Keratinocyte (primary cell): ENCODE results near the gene SSTR5. TPM values are rescaled to one million over a fixed set of nuclear protein-coding genes. Genes with fewer than 3 reads are reported as not detected.

Source experiments
- DNase-seq: peaks from one replicate; pipeline ENCODE4 v3.0.0-alpha.2; 2011; ENCODE audit warnings: low read depth, missing footprints, low spot score
- FAIRE-seq: peaks from 2 replicates; lab custom pipeline; 2011; peaks lifted over from hg19 to GRCh38; lab: Jason Lieb, UNC
- H2AFZ ChIP-seq: 2 replicates; pipeline ENCODE4 v1.6.0; 2012; ENCODE audit warnings: low read length, control low read depth, inconsistent platforms; ENCODE audit not compliant: control insufficient read depth
- H3K27ac ChIP-seq: 2 replicates; pipeline ENCODE4 v1.5.1; 2011; ENCODE audit warnings: low read length; ENCODE audit not compliant: control insufficient read depth, insufficient read depth
- H3K27me3 ChIP-seq: 3 replicates; pipeline ENCODE4 v1.6.0; 2011; ENCODE audit warnings: low read length; ENCODE audit not compliant: control insufficient read depth, insufficient read depth; ENCODE audit errors: extremely low read depth
- H3K36me3 ChIP-seq, 2 experiments: 2 replicates in 1 of 2; 3 replicates in 1 of 2; pipeline ENCODE4 v1.5.1; 2011; ENCODE audit warnings: low read length in 2 of 2, mild to moderate bottlenecking in 1 of 2; ENCODE audit not compliant: control insufficient read depth in 2 of 2, insufficient read depth in 2 of 2; ENCODE audit errors: extremely low read depth in 1 of 2
- H3K4me1 ChIP-seq: 3 replicates; pipeline ENCODE4 v1.5.1; 2011; ENCODE audit warnings: low read length; ENCODE audit not compliant: control insufficient read depth, insufficient read depth; ENCODE audit errors: extremely low read depth
- H3K4me2 ChIP-seq: 3 replicates; pipeline ENCODE4 v1.6.0; 2011; ENCODE audit warnings: low read depth, low read length; ENCODE audit not compliant: control insufficient read depth, insufficient read depth; ENCODE audit errors: extremely low read depth
- H3K4me3 ChIP-seq, 3 experiments: fragments of 200-600 bp in 1 of 3; sonication (generic) in 1 of 3; 2 replicates in 2 of 3; 3 replicates in 1 of 3; pipeline ENCODE4 v1.5.1; 2011 to 2016; ENCODE audit warnings: low read length in 3 of 3, mild to moderate bottlenecking in 3 of 3, control low read depth in 2 of 3, inconsistent platforms in 1 of 3, low read depth in 1 of 3, mixed read lengths in 1 of 3, mixed run types in 1 of 3, moderate library complexity in 1 of 3; ENCODE audit not compliant: control insufficient read depth in 2 of 3, insufficient read depth in 2 of 3; ENCODE audit errors: extremely low read depth in 1 of 3
- H3K79me2 ChIP-seq: 2 replicates; pipeline ENCODE4 v1.6.0; 2012; ENCODE audit warnings: low read length; ENCODE audit not compliant: control insufficient read depth, insufficient read depth
- H3K9ac ChIP-seq: 3 replicates; pipeline ENCODE4 v1.6.0; 2011; ENCODE audit warnings: low read length; ENCODE audit not compliant: control insufficient read depth, insufficient read depth; ENCODE audit errors: extremely low read depth
- H3K9me1 ChIP-seq: 3 replicates; pipeline ENCODE4 v1.6.0; 2011; ENCODE audit warnings: low read length; ENCODE audit not compliant: control insufficient read depth, insufficient read depth; ENCODE audit errors: extremely low read depth
- H3K9me3 ChIP-seq: 2 replicates; pipeline ENCODE4 v1.5.1; 2012; ENCODE audit warnings: low read depth, low read length; ENCODE audit not compliant: control insufficient read depth
- H4K20me1 ChIP-seq: 3 replicates; pipeline ENCODE4 v1.6.0; 2011; ENCODE audit warnings: low read length; ENCODE audit not compliant: control insufficient read depth, insufficient read depth; ENCODE audit errors: extremely low read depth
- EZH2 ChIP-seq: IDR thresholded peaks from one replicate; pipeline ENCODE4 v1.6.1; 2012; ENCODE audit warnings: inconsistent platforms, mild to moderate bottlenecking, low read length, moderate library complexity
- dilution Hi-C: fragments of 300-500 bp; cut with MboI; formaldehyde crosslinking; loops from one replicate; pipeline ENCODE4 v1.7.0; 2020; ENCODE audit warnings: low sequenced_read_pairs; ENCODE audit not compliant: extremely low pct_ligation_motif_present
- polyA plus RNA-seq, 5 experiments: library from polyadenylated mRNA; depleted of rRNA in 3 of 5; stranded (reverse) in 3 of 5; stranded (forward) in 1 of 5; unstranded in 1 of 5; fragments of >200 nt; gene quantifications; 1 replicate in 1 of 5; 2 replicates in 3 of 5; 3 replicates in 1 of 5; pipeline versions ENCODE4 v1.2.1 to v1.2.3, GENCODE V29; 2011 to 2012; ENCODE audit warnings: missing spikeins in 2 of 5, low read depth in 1 of 5, low replicate concordance in 1 of 5
- TF ChIP-seq, protein P1 (sequence below), 3 experiments: IDR thresholded peaks in 1 of 3; conservative IDR thresholded peaks in 1 of 3; optimal IDR thresholded peaks in 1 of 3; 2 replicates in 2 of 3; 3 replicates in 1 of 3; pipeline versions ENCODE3 to v1.5.1; 2011; ENCODE audit warnings: low read length in 3 of 3, mild to moderate bottlenecking in 3 of 3, moderate library complexity in 2 of 3, control low read depth in 1 of 3, inconsistent platforms in 1 of 3; ENCODE audit not compliant: insufficient read depth in 2 of 3; ENCODE audit errors: extremely low read depth in 1 of 3

SSTR5 gene
- polyA plus RNA-seq, 1 donor (not counting 4 experiments of a cell fraction or from before 2014, with no cell fraction given): not detected

DNA sequence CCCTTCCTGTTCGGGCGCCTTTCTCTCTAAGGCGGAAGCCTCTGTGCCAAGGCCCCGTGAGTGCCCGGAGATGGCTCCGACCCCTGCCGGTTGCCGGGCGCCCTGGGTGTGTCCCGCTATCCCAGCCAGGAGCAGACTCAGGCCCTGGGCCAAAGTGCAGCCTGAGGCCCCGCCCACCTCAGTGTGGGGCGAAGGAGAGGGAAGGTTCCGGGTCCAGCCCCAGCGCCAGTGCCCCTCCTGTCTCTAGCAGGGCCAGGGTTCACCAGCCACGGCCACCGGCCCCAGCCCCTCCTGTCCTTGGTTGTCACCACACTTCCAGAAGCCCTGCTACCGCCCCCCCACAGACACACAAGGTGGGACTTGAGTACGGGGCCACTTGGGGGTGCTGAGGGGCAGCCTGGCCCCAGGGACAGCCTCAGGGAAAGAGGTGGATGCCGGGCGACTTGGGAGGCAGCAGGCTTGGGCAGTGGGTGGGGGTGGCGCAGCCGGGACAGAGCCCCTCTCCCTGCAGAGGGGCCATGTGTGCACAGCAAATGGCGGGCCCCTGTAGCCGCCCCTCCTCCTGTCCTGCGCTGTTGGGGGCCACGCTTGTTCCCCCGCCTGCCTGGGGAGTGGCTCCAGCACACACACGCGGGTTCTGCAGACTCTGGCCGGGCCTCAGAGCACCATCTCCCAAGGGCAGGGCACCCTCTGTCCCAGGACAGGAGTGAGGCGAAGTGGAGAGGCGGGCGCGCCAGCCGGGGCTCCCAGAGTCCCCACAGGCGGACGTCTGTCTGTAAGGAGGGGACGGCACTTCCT lies 17.5 kb downstream of the SSTR5 start:
- Histone ChIP-seq H3K4me1 (no peaks in the 10 kb centered on the region), H3K36me3 (no peaks in the 10 kb centered on the region), H3K27ac (no peak overlapping the region), H4K20me1 (no peaks in the 10 kb centered on the region), H3K4me2 (no peak overlapping the region), H3K9me3 (peaks cover 4% of the 10 kb centered on the region), H3K9ac (no peak overlapping the region), H3K9me1 (no peaks in the 10 kb centered on the region), H3K27me3 (peaks cover 26% of the 10 kb centered on the region), H3K79me2 (no peaks in the 10 kb centered on the region), H2AFZ (no peak overlapping the region), H3K4me3 (no peak overlapping the region)
- dilution Hi-C loops: no loop called here
- DNase-seq (no peak), FAIRE-seq (no peak)
- TF ChIP-seq EZH2: no peak
- TF ChIP-seq, protein P1, sequence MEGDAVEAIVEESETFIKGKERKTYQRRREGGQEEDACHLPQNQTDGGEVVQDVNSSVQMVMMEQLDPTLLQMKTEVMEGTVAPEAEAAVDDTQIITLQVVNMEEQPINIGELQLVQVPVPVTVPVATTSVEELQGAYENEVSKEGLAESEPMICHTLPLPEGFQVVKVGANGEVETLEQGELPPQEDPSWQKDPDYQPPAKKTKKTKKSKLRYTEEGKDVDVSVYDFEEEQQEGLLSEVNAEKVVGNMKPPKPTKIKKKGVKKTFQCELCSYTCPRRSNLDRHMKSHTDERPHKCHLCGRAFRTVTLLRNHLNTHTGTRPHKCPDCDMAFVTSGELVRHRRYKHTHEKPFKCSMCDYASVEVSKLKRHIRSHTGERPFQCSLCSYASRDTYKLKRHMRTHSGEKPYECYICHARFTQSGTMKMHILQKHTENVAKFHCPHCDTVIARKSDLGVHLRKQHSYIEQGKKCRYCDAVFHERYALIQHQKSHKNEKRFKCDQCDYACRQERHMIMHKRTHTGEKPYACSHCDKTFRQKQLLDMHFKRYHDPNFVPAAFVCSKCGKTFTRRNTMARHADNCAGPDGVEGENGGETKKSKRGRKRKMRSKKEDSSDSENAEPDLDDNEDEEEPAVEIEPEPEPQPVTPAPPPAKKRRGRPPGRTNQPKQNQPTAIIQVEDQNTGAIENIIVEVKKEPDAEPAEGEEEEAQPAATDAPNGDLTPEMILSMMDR (optimal IDR thresholded peaks at IDR 0.05 in 1 of 3, IDR thresholded peaks at IDR 0.05 in 1 of 3, conservative IDR thresholded peaks at IDR 0.05 in 1 of 3; ENCODE audit: extremely low read depth in 1 of 3, insufficient read depth in 2 of 3, low read length in 3 of 3): no peak

GRCh38 chr16:1090620-1091587 lies 18.4 kb downstream of the SSTR5 start:
- Histone ChIP-seq H3K9ac (no peak overlapping the region), H3K4me3 (no peak overlapping the region), H3K27ac (no peak overlapping the region)

More at GRCh38 chr16:1090620-1091587, 18.4 kb downstream of the SSTR5 start:
- Histone ChIP-seq H3K36me3 (no peaks in the 10 kb centered on the region), H2AFZ (no peak overlapping the region), H3K9me1 (no peaks in the 10 kb centered on the region), H3K4me2 (no peak overlapping the region), H3K79me2 (no peaks in the 10 kb centered on the region), H3K27me3 (peaks cover 26% of the 10 kb centered on the region), H3K4me1 (no peaks in the 10 kb centered on the region), H4K20me1 (no peaks in the 10 kb centered on the region), H3K9me3 (peaks cover 4% of the 10 kb centered on the region)
- DNase-seq: no peak
- TF ChIP-seq, protein P1 (optimal IDR thresholded peaks at IDR 0.05 in 1 of 3, IDR thresholded peaks at IDR 0.05 in 1 of 3, conservative IDR thresholded peaks at IDR 0.05 in 1 of 3; ENCODE audit: extremely low read depth in 1 of 3, insufficient read depth in 2 of 3, low read length in 3 of 3): no peak
- TF ChIP-seq EZH2: no peak
- no peak for FAIRE-seq
- dilution Hi-C loops: no loop called here
